ENCODE data around the gene CMKLR1. TPM values are rescaled to one million over a fixed set of nuclear protein-coding genes. Genes with fewer than 3 reads are reported as not detected.

The CMKLR1 gene
- total and polyA plus RNA-seq, 4 donors = 0.67 to 13.7 (median 5.8) TPM

GRCh38 chr12:108352591-108352990, 13.5 kb upstream of the CMKLR1 start:
- H3K36me3 ChIP-seq (ENCODE audit: control insufficient read depth in 4 of 4, insufficient read depth in 3 of 4, low read depth in 1 of 4, low read length in 3 of 4) = no peaks in the 10 kb centered on the region
- H3K9me3 ChIP-seq (ENCODE audit: control insufficient read depth in 4 of 4, low read length in 3 of 4) = no peaks in the 10 kb centered on the region
- H3K27me3 ChIP-seq (ENCODE audit: control insufficient read depth in 4 of 4, insufficient read depth in 4 of 4, low read length in 3 of 4) = no peaks in the 10 kb centered on the region
- no peaks in the 10 kb centered on the region for H3K4me1 ChIP-seq (ENCODE audit: control insufficient read depth in 4 of 4, insufficient read depth in 4 of 4, low read length in 3 of 4)
- no peak overlapping the region for H3K27ac ChIP-seq (ENCODE audit: low read depth in 1 of 2, low read length in 2 of 2)
- H3K9ac ChIP-seq (ENCODE audit: low read depth in 1 of 2, low read length in 2 of 2) = no peak overlapping the region
- H3K4me3 ChIP-seq (ENCODE audit: low read depth in 1 of 3, low read length in 3 of 3) = no peak overlapping the region
- no peak for DNase-seq (ENCODE audit: low spot score)
- no peak for TF ChIP-seq FOXA2 (IDR thresholded peaks at IDR 0.05)
- TF ChIP-seq CTCF (IDR thresholded peaks at IDR 0.05; ENCODE audit: low read depth, low read length, missing input control) = no peak

- no peak for DNase-seq (ENCODE audit: low spot score)
- no peak overlapping the region for H3K4me3 ChIP-seq (ENCODE audit: low read depth in 1 of 3, low read length in 3 of 3)
- H3K9ac ChIP-seq (ENCODE audit: low read depth in 1 of 2, low read length in 2 of 2) = no peak overlapping the region
- TF ChIP-seq RXRA (IDR thresholded peaks at IDR 0.05) (no peak), HNF4G (IDR thresholded peaks at IDR 0.05) (no peak), EGR1 (IDR thresholded peaks at IDR 0.05; ENCODE audit: low read depth in 2 of 2) (no peak), CTCF (IDR thresholded peaks at IDR 0.05; ENCODE audit: low read depth, low read length, missing input control) (no peak), MAX (IDR thresholded peaks at IDR 0.05) (no peak), SP1 (IDR thresholded peaks at IDR 0.05) (no peak), ATF3 (IDR thresholded peaks at IDR 0.05) (no peak), JUND (IDR thresholded peaks at IDR 0.05) (no peak), GABPA (IDR thresholded peaks at IDR 0.05 in 1 of 2, conservative IDR thresholded peaks at IDR 0.05 in 1 of 2) (no peak), NR2F2 (IDR thresholded peaks at IDR 0.05) (no peak), RAD21 (IDR thresholded peaks at IDR 0.05) (no peak)
- no peaks in the 10 kb centered on the region for H3K9me3 ChIP-seq (ENCODE audit: control insufficient read depth in 4 of 4, low read length in 3 of 4)
- no peak overlapping the region for H3K27ac ChIP-seq (ENCODE audit: low read depth in 1 of 2, low read length in 2 of 2)
- 93% methylated on average over 3 of the region's 3 CpGs for WGBS
- no peaks in the 10 kb centered on the region for H3K27me3 ChIP-seq (ENCODE audit: control insufficient read depth in 4 of 4, insufficient read depth in 4 of 4, low read length in 3 of 4)
- no peaks in the 10 kb centered on the region for H3K36me3 ChIP-seq (ENCODE audit: control insufficient read depth in 4 of 4, insufficient read depth in 3 of 4, low read depth in 1 of 4, low read length in 3 of 4)
- no peaks in the 10 kb centered on the region for H3K4me1 ChIP-seq (ENCODE audit: control insufficient read depth in 4 of 4, insufficient read depth in 4 of 4, low read length in 3 of 4)
These were observed 11.4 kb upstream of the CMKLR1 start for GRCh38 chr12:108350511-108350910.

GRCh38 chr12:108349278-108349688, 10.2 kb upstream of the CMKLR1 start:
- no peak overlapping the region for H3K9ac ChIP-seq (ENCODE audit: low read depth in 1 of 2, low read length in 2 of 2)
- WGBS = 71% methylated on average over 8 of the region's 8 CpGs
- DNase-seq (ENCODE audit: low spot score) = no peak
- TF ChIP-seq ATF3 (IDR thresholded peaks at IDR 0.05) = no peak
- no peak for TF ChIP-seq GABPA (IDR thresholded peaks at IDR 0.05 in 1 of 2, conservative IDR thresholded peaks at IDR 0.05 in 1 of 2)
- TF ChIP-seq ZBTB33 (IDR thresholded peaks at IDR 0.05) = no peak
- H3K27ac ChIP-seq (ENCODE audit: low read depth in 1 of 2, low read length in 2 of 2) = no peak overlapping the region
- no peaks in the 10 kb centered on the region for H3K9me3 ChIP-seq (ENCODE audit: control insufficient read depth in 4 of 4, low read length in 3 of 4)
- no peaks in the 10 kb centered on the region for H3K4me1 ChIP-seq (ENCODE audit: control insufficient read depth in 4 of 4, insufficient read depth in 4 of 4, low read length in 3 of 4)
- H3K4me3 ChIP-seq (ENCODE audit: low read depth in 1 of 3, low read length in 3 of 3) = no peak overlapping the region
- no peaks in the 10 kb centered on the region for H3K36me3 ChIP-seq (ENCODE audit: control insufficient read depth in 4 of 4, insufficient read depth in 3 of 4, low read depth in 1 of 4, low read length in 3 of 4)
- H3K27me3 ChIP-seq (ENCODE audit: control insufficient read depth in 4 of 4, insufficient read depth in 4 of 4, low read length in 3 of 4) = no peaks in the 10 kb centered on the region

Data from liver (tissue), 9 donors.